ENCODE results near the gene METRN. TPM values are rescaled to one million over a fixed set of nuclear protein-coding genes. Genes with fewer than 3 reads are reported as not detected.

Gene METRN
- total and polyA plus RNA-seq, 4 experiments from 2014 or later, result 6.9 to 18.8 (median 8.0) TPM

GRCh38 chr16:764848-765487 is 50.0 kb downstream of the METRN start:
- Mint-ChIP-seq H3K27ac (no peak overlapping the region), H3K4me3 (no peak overlapping the region), H3K36me3 (no peaks in the 10 kb centered on the region), H3K9me3 (no peaks in the 10 kb centered on the region), H3K4me1 (no peaks in the 10 kb centered on the region), H3K27me3 (peaks cover 0 to 1% of the 10 kb centered on the region in 2 donors)
- H3K36me3 ChIP-seq (ENCODE audit: insufficient read depth, low read length), result no peaks in the 10 kb centered on the region
- POLR2A ChIA-PET (ENCODE audit: partially characterized antibody), result no interaction called here
- no peak overlapping the region for H3K27ac ChIP-seq (ENCODE audit: low read depth, low read length)
- H3K27me3 ChIP-seq (ENCODE audit: insufficient read depth, low read length), result no peaks in the 10 kb centered on the region
- CTCF ChIA-PET (ENCODE audit: partially characterized antibody), result no interaction called here
- no peak for DNase-seq
- no peaks in the 10 kb centered on the region for H3K9me3 ChIP-seq (ENCODE audit: control insufficient read depth in 1 of 2, low read length in 2 of 2)
- no peaks in the 10 kb centered on the region for H3K4me1 ChIP-seq (ENCODE audit: insufficient read depth, low read length)
- no peak overlapping the region for H3K4me3 ChIP-seq (ENCODE audit: low read length in 2 of 2)
- intact Hi-C loops (cut with micrococcal nuclease), result no loop called here

- DNase-seq, result no peak
- intact Hi-C loops (cut with micrococcal nuclease), result no loop called here
- CTCF ChIA-PET (ENCODE audit: partially characterized antibody), result no interaction called here
- Histone ChIP-seq H3K4me1 (ENCODE audit: insufficient read depth, low read length) (no peaks in the 10 kb centered on the region), H3K4me3 (ENCODE audit: low read length in 2 of 2) (no peak overlapping the region), H3K9me3 (ENCODE audit: control insufficient read depth in 1 of 2, low read length in 2 of 2) (no peaks in the 10 kb centered on the region), H3K27me3 (ENCODE audit: insufficient read depth, low read length) (no peaks in the 10 kb centered on the region), H3K27ac (ENCODE audit: low read depth, low read length) (no peak overlapping the region), H3K36me3 (ENCODE audit: insufficient read depth, low read length) (no peaks in the 10 kb centered on the region)
- peaks cover 0 to 1% of the 10 kb centered on the region in 2 donors for H3K27me3 Mint-ChIP-seq
- POLR2A ChIA-PET (ENCODE audit: partially characterized antibody), result no interaction called here
- no peaks in the 10 kb centered on the region for H3K9me3 Mint-ChIP-seq
- no peak overlapping the region for H3K4me3 Mint-ChIP-seq
- no peaks in the 10 kb centered on the region for H3K36me3 Mint-ChIP-seq
- no peak overlapping the region for H3K27ac Mint-ChIP-seq
- no peaks in the 10 kb centered on the region for H3K4me1 Mint-ChIP-seq
These were observed 50.6 kb downstream of the METRN start for GRCh38 chr16:765488-765865.

GRCh38 chr16:766008-766819 is 51.3 kb downstream of the METRN start:
- Histone ChIP-seq H3K27me3 (ENCODE audit: insufficient read depth, low read length) (no peaks in the 10 kb centered on the region), H3K4me1 (ENCODE audit: insufficient read depth, low read length) (no peaks in the 10 kb centered on the region), H3K4me3 (ENCODE audit: low read length in 2 of 2) (no peak overlapping the region), H3K9me3 (ENCODE audit: control insufficient read depth in 1 of 2, low read length in 2 of 2) (no peaks in the 10 kb centered on the region), H3K36me3 (ENCODE audit: insufficient read depth, low read length) (no peaks in the 10 kb centered on the region), H3K27ac (ENCODE audit: low read depth, low read length) (no peak overlapping the region)
- no peaks in the 10 kb centered on the region for H3K36me3 Mint-ChIP-seq
- ChIA-PET POLR2A (ENCODE audit: partially characterized antibody) (no interaction called here), CTCF (ENCODE audit: partially characterized antibody) (no interaction called here)
- H3K4me3 Mint-ChIP-seq, result no peak overlapping the region
- H3K4me1 Mint-ChIP-seq, result no peaks in the 10 kb centered on the region
- no peaks in the 10 kb centered on the region for H3K9me3 Mint-ChIP-seq
- intact Hi-C loops (cut with micrococcal nuclease), result no loop called here
- DNase-seq, result no peak
- H3K27me3 Mint-ChIP-seq, result no peaks in the 10 kb centered on the region
- H3K27ac Mint-ChIP-seq, result no peak overlapping the region

- Histone ChIP-seq H3K9me3 (ENCODE audit: control insufficient read depth in 1 of 2, low read length in 2 of 2) (no peaks in the 10 kb centered on the region), H3K4me3 (ENCODE audit: low read length in 2 of 2) (no peak overlapping the region), H3K36me3 (ENCODE audit: insufficient read depth, low read length) (no peaks in the 10 kb centered on the region), H3K27ac (ENCODE audit: low read depth, low read length) (no peak overlapping the region), H3K27me3 (ENCODE audit: insufficient read depth, low read length) (no peaks in the 10 kb centered on the region), H3K4me1 (ENCODE audit: insufficient read depth, low read length) (no peaks in the 10 kb centered on the region)
- ChIA-PET CTCF (ENCODE audit: partially characterized antibody) (no interaction called here), POLR2A (ENCODE audit: partially characterized antibody) (no interaction called here)
- Mint-ChIP-seq H3K27ac (no peak overlapping the region), H3K27me3 (no peaks in the 10 kb centered on the region), H3K4me1 (no peaks in the 10 kb centered on the region), H3K9me3 (no peaks in the 10 kb centered on the region), H3K36me3 (no peaks in the 10 kb centered on the region), H3K4me3 (no peak overlapping the region)
- intact Hi-C loops (cut with micrococcal nuclease), result no loop called here
- DNase-seq, result no peak
These were observed 52.1 kb downstream of the METRN start for GRCh38 chr16:766820-767640.

- Histone ChIP-seq H3K9me3 (ENCODE audit: control insufficient read depth in 1 of 2, low read length in 2 of 2) (no peaks in the 10 kb centered on the region), H3K27ac (ENCODE audit: low read depth, low read length) (no peak overlapping the region), H3K4me1 (ENCODE audit: insufficient read depth, low read length) (no peaks in the 10 kb centered on the region), H3K27me3 (ENCODE audit: insufficient read depth, low read length) (no peaks in the 10 kb centered on the region), H3K36me3 (ENCODE audit: insufficient read depth, low read length) (no peaks in the 10 kb centered on the region), H3K4me3 (ENCODE audit: low read length in 2 of 2) (no peak overlapping the region)
- CTCF ChIA-PET (ENCODE audit: partially characterized antibody), result interaction anchor here (0.7 kb wide), 1 partner anchor 25 kb away, joined by 3 read pairs; no protein-coding TSS in a partner anchor
- H3K4me1 Mint-ChIP-seq, result no peaks in the 10 kb centered on the region
- H3K27ac Mint-ChIP-seq, result no peak overlapping the region
- no peak overlapping the region for H3K4me3 Mint-ChIP-seq
- no peaks in the 10 kb centered on the region for H3K36me3 Mint-ChIP-seq
- no peaks in the 10 kb centered on the region for H3K9me3 Mint-ChIP-seq
- no peaks in the 10 kb centered on the region for H3K27me3 Mint-ChIP-seq
- intact Hi-C loops (cut with micrococcal nuclease), result no loop called here
- no peak for DNase-seq
- POLR2A ChIA-PET (ENCODE audit: partially characterized antibody), result no interaction called here
These were observed 52.9 kb downstream of the METRN start for GRCh38 chr16:767743-768235.

GRCh38 chr16:768428-768827 is 53.5 kb downstream of the METRN start:
- Histone ChIP-seq H3K27ac (ENCODE audit: low read depth, low read length) (no peak overlapping the region), H3K4me1 (ENCODE audit: insufficient read depth, low read length) (no peaks in the 10 kb centered on the region), H3K27me3 (ENCODE audit: insufficient read depth, low read length) (no peaks in the 10 kb centered on the region), H3K36me3 (ENCODE audit: insufficient read depth, low read length) (no peaks in the 10 kb centered on the region), H3K9me3 (ENCODE audit: control insufficient read depth in 1 of 2, low read length in 2 of 2) (no peaks in the 10 kb centered on the region), H3K4me3 (ENCODE audit: low read length in 2 of 2) (no peak overlapping the region)
- CTCF ChIA-PET (ENCODE audit: partially characterized antibody), result interaction anchor here (0.7 kb wide), 1 partner anchor 25 kb away, joined by 3 read pairs; no protein-coding TSS in a partner anchor
- DNase-seq, result no peak
- POLR2A ChIA-PET (ENCODE audit: partially characterized antibody), result no interaction called here
- no peak overlapping the region for H3K27ac Mint-ChIP-seq
- no peaks in the 10 kb centered on the region for H3K4me1 Mint-ChIP-seq
- no peaks in the 10 kb centered on the region for H3K36me3 Mint-ChIP-seq
- no peak overlapping the region for H3K4me3 Mint-ChIP-seq
- H3K9me3 Mint-ChIP-seq, result no peaks in the 10 kb centered on the region
- no peaks in the 10 kb centered on the region for H3K27me3 Mint-ChIP-seq
- intact Hi-C loops (cut with micrococcal nuclease), result no loop called here
